ENCODE measurements around the gene CDKN2B-AS1. TPM values are rescaled to one million over a fixed set of nuclear protein-coding genes. Genes with fewer than 3 reads are reported as not detected.

Gene CDKN2B-AS1
- total RNA-seq, 2 donors from 2014 or later = 0.62 TPM; not detected in 1

DNA sequence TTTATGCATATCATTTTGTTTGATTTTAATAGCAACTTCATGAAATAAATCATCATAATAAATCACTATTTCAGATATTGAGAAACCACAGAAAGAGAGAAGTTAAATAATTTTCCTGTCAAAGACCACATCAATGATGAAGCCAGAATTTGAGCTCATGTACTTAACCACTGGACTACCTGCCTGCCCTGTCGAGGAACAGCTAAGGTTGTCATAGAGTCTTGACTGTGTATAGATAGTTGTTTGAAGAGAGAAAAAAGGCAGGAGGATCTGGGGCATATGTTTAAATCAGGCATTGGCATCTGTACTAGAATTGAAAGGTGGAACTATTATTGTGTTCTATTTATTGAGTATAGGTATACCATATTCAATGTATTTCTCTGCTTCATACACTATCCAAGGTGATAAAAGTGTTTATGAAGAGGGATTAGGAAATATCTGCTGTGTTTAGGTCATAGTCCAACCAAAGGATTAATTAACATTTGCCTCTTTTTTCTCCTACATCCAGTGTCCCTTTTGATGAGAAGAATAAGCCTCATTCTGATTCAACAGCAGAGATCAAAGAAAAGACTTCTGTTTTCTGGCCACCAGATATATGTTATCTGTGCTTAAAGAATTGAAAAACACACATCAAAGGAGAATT is 51.8 kb downstream of the CDKN2B-AS1 start:
- H3K4me3 ChIP-seq = no peak overlapping the region
- intact Hi-C loops (cut with DNase I) = no loop called here
- H3K27ac ChIP-seq = no peak overlapping the region
- 71% methylated on average over 1 of the region's 1 CpG for WGBS
- H3K9me3 ChIP-seq = no peaks in the 10 kb centered on the region
- H3K4me1 ChIP-seq (replicated peaks) = no peaks in the 10 kb centered on the region
- H3K36me3 ChIP-seq = no peaks in the 10 kb centered on the region
- no peak for DNase-seq (ENCODE audit: low spot score)
- no peaks in the 10 kb centered on the region for H3K27me3 ChIP-seq (replicated peaks; ENCODE audit: insufficient read depth)
- TF ChIP-seq POLR2AphosphoS5 (IDR thresholded peaks at IDR 0.05) (no peak), POLR2A (IDR thresholded peaks at IDR 0.05) (no peak)
- TF ChIP-seq, protein P1, sequence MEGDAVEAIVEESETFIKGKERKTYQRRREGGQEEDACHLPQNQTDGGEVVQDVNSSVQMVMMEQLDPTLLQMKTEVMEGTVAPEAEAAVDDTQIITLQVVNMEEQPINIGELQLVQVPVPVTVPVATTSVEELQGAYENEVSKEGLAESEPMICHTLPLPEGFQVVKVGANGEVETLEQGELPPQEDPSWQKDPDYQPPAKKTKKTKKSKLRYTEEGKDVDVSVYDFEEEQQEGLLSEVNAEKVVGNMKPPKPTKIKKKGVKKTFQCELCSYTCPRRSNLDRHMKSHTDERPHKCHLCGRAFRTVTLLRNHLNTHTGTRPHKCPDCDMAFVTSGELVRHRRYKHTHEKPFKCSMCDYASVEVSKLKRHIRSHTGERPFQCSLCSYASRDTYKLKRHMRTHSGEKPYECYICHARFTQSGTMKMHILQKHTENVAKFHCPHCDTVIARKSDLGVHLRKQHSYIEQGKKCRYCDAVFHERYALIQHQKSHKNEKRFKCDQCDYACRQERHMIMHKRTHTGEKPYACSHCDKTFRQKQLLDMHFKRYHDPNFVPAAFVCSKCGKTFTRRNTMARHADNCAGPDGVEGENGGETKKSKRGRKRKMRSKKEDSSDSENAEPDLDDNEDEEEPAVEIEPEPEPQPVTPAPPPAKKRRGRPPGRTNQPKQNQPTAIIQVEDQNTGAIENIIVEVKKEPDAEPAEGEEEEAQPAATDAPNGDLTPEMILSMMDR (IDR thresholded peaks at IDR 0.05) = no peak

DNA sequence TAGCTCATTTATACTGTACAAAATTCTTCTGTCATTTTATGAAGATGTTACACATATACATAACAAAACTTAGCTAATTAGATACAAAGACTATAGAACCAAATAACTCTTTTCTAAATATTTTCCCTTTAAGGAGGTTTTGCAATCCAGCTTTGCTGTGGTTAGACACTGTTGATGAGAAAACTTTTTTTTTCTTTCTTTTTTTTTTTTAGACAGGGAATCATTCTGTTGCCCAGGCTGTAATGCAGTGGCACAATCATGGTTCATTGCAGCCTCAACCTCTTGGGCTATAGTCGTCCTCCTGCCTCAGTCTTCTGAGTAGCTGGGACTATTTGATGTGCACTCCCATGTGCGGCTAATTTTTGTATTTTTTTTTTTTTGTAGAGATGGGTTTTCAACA is 53.0 kb downstream of the CDKN2B-AS1 start:
- Histone ChIP-seq H3K27me3 (replicated peaks; ENCODE audit: insufficient read depth) (no peaks in the 10 kb centered on the region), H3K36me3 (no peaks in the 10 kb centered on the region), H3K27ac (no peak overlapping the region), H3K4me3 (no peak overlapping the region), H3K4me1 (replicated peaks) (no peaks in the 10 kb centered on the region), H3K9me3 (no peaks in the 10 kb centered on the region)
- TF ChIP-seq, protein P1 (IDR thresholded peaks at IDR 0.05) = no peak
- no peak for TF ChIP-seq POLR2AphosphoS5 (IDR thresholded peaks at IDR 0.05)
- no peak for TF ChIP-seq POLR2A (IDR thresholded peaks at IDR 0.05)
- no peak for DNase-seq (ENCODE audit: low spot score)
- intact Hi-C loops (cut with DNase I) = no loop called here
- WGBS = 88% methylated on average over 2 of the region's 2 CpGs

DNA sequence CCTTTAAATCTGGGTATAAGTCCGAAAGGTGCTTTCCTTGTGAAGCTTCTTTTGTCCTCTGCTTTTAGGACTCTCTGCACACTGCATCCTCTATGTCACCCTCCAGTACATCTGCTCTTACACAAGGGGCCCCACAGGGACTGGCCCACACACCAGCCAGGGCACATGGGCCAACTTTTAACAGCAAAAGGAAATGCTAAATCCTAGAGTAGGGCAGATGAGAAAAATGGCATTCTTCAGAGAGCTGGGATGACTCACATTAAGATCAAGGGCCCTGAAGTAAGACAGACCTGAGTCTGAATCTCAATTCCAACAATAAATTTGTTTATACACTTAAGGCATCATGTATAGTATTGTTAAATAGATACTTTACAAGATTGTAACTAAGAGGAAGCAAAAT is 54.8 kb downstream of the CDKN2B-AS1 start:
- Histone ChIP-seq H3K9me3 (no peaks in the 10 kb centered on the region), H3K4me3 (no peak overlapping the region), H3K4me1 (replicated peaks) (no peaks in the 10 kb centered on the region), H3K36me3 (no peaks in the 10 kb centered on the region), H3K27me3 (replicated peaks; ENCODE audit: insufficient read depth) (no peaks in the 10 kb centered on the region), H3K27ac (no peak overlapping the region)
- intact Hi-C loops (cut with DNase I) = no loop called here
- TF ChIP-seq POLR2A (IDR thresholded peaks at IDR 0.05) (no peak), POLR2AphosphoS5 (IDR thresholded peaks at IDR 0.05) (no peak)
- TF ChIP-seq, protein P1 (IDR thresholded peaks at IDR 0.05) = no peak
- 85% methylated on average over 1 of the region's 1 CpG for WGBS
- no peak for DNase-seq (ENCODE audit: low spot score)

DNA sequence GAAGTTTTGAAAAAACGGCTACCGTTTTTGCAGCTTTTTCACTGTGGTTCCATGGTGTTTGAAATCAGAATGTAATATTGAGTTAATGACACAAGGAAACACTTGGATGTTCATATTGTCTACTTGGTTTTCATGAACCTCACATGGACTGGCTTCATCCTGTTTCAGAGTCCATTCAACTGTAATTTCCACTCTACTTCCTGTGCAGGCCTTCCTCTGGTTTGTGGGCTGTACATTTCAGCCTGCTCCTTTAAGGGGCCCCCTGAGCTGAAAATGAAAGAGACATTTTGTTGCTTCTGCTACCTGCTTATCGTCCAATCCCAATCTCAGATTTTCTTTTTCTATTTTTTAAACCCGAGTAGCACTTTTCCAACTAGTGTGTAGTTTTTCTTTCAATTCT is 56.3 kb downstream of the CDKN2B-AS1 start:
- no peak for TF ChIP-seq POLR2AphosphoS5 (IDR thresholded peaks at IDR 0.05)
- TF ChIP-seq, protein P1 (IDR thresholded peaks at IDR 0.05) = no peak
- TF ChIP-seq POLR2A (IDR thresholded peaks at IDR 0.05) = no peak
- no peak overlapping the region for H3K4me3 ChIP-seq
- DNase-seq (ENCODE audit: low spot score) = no peak
- no peaks in the 10 kb centered on the region for H3K4me1 ChIP-seq (replicated peaks)
- H3K9me3 ChIP-seq = no peaks in the 10 kb centered on the region
- no peaks in the 10 kb centered on the region for H3K27me3 ChIP-seq (replicated peaks; ENCODE audit: insufficient read depth)
- H3K36me3 ChIP-seq = no peaks in the 10 kb centered on the region
- H3K27ac ChIP-seq = no peak overlapping the region
- intact Hi-C loops (cut with DNase I) = no loop called here
- 82% methylated on average over 4 of the region's 4 CpGs for WGBS

DNA sequence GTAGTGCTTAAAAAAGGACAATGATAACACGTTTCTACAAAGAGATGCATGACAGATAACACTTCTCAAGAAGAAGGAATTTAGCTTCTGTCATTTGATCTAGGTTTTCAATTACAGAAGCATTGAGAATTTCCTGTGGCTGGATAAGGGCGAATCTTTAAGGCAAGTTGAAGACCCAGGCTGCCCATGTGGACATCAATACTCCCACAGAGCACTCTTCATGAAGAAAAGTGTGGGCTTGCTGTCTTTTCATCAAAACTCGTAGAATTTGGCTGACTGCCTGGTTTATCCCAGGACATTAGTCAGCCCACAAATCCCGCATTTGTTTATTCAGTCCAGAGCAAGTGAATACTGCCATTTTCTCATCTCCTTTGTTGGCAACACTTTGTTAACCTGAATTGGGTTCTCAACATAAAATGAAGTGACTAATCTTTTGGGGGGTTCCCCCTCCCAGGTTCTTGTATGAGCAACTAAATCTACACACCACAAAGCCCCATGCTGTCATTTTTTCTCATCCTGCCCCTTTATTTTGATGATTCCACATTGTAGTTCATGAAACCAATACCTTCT is 57.9 kb downstream of the CDKN2B-AS1 start:
- no peak for TF ChIP-seq POLR2AphosphoS5 (IDR thresholded peaks at IDR 0.05)
- TF ChIP-seq POLR2A (IDR thresholded peaks at IDR 0.05) = no peak
- TF ChIP-seq, protein P1 (IDR thresholded peaks at IDR 0.05) = no peak
- Histone ChIP-seq H3K27ac (no peak overlapping the region), H3K4me3 (no peak overlapping the region), H3K27me3 (replicated peaks; ENCODE audit: insufficient read depth) (no peaks in the 10 kb centered on the region), H3K4me1 (replicated peaks) (no peaks in the 10 kb centered on the region), H3K36me3 (no peaks in the 10 kb centered on the region), H3K9me3 (no peaks in the 10 kb centered on the region)
- WGBS = 41% methylated on average over 4 of the region's 4 CpGs
- intact Hi-C loops (cut with DNase I) = no loop called here
- no peak for DNase-seq (ENCODE audit: low spot score)
